ENCODE results near the gene MRPL36. TPM values are rescaled to one million over a fixed set of nuclear protein-coding genes. Genes with fewer than 3 reads are reported as not detected.

Gene MRPL36
- total RNA-seq, 1 donor from 2014 or later, result 28.7 TPM

GRCh38 chr5:1761453-1761755 lies 38.2 kb downstream of the MRPL36 start:
- Histone ChIP-seq H3K4me1 (ENCODE audit: control insufficient read depth in 3 of 3, insufficient read depth in 3 of 3, low read length in 3 of 3) (no peaks in the 10 kb centered on the region), H3K36me3 (ENCODE audit: control insufficient read depth in 3 of 3, insufficient read depth in 3 of 3, low read length in 3 of 3) (no peaks in the 10 kb centered on the region), H3K27ac (ENCODE audit: low read depth, low read length) (no peak overlapping the region), H3K9ac (ENCODE audit: low read depth in 1 of 3, low read length in 3 of 3) (no peak overlapping the region), H3K4me3 (ENCODE audit: low read length in 3 of 3) (no peak overlapping the region), H3K27me3 (ENCODE audit: control insufficient read depth in 3 of 3, insufficient read depth in 3 of 3, low read length in 3 of 3) (peaks cover 14 to 58% (median 32%) of the 10 kb centered on the region in 3 donors), H3K9me3 (ENCODE audit: control insufficient read depth in 3 of 3, low read length in 3 of 3) (peaks cover 0 to 3% (median 2%) of the 10 kb centered on the region in 3 donors)

- Histone ChIP-seq H3K9ac (ENCODE audit: low read depth in 1 of 3, low read length in 3 of 3) (no peak overlapping the region), H3K36me3 (ENCODE audit: control insufficient read depth in 3 of 3, insufficient read depth in 3 of 3, low read length in 3 of 3) (no peaks in the 10 kb centered on the region), H3K4me1 (ENCODE audit: control insufficient read depth in 3 of 3, insufficient read depth in 3 of 3, low read length in 3 of 3) (no peaks in the 10 kb centered on the region), H3K4me3 (ENCODE audit: low read length in 3 of 3) (no peak overlapping the region), H3K27me3 (ENCODE audit: control insufficient read depth in 3 of 3, insufficient read depth in 3 of 3, low read length in 3 of 3) (peaks cover 12 to 57% (median 29%) of the 10 kb centered on the region in 3 donors), H3K27ac (ENCODE audit: low read depth, low read length) (no peak overlapping the region), H3K9me3 (ENCODE audit: control insufficient read depth in 3 of 3, low read length in 3 of 3) (peaks cover 0 to 3% (median 2%) of the 10 kb centered on the region in 3 donors)
Measured at GRCh38 chr5:1760656-1761452, 38.8 kb downstream of the MRPL36 start.

- Histone ChIP-seq H3K27me3 (ENCODE audit: control insufficient read depth in 3 of 3, insufficient read depth in 3 of 3, low read length in 3 of 3) (peaks cover 12 to 58% (median 23%) of the 10 kb centered on the region in 3 donors), H3K27ac (ENCODE audit: low read depth, low read length) (no peak overlapping the region), H3K36me3 (ENCODE audit: control insufficient read depth in 3 of 3, insufficient read depth in 3 of 3, low read length in 3 of 3) (no peaks in the 10 kb centered on the region), H3K4me3 (ENCODE audit: low read length in 3 of 3) (no peak overlapping the region), H3K9me3 (ENCODE audit: control insufficient read depth in 3 of 3, low read length in 3 of 3) (peaks cover 0 to 3% (median 2%) of the 10 kb centered on the region in 3 donors), H3K9ac (ENCODE audit: low read depth in 1 of 3, low read length in 3 of 3) (no peak overlapping the region), H3K4me1 (ENCODE audit: control insufficient read depth in 3 of 3, insufficient read depth in 3 of 3, low read length in 3 of 3) (no peaks in the 10 kb centered on the region)
Measured at GRCh38 chr5:1760231-1760630, 39.4 kb downstream of the MRPL36 start.

- Histone ChIP-seq H3K27ac (ENCODE audit: low read depth, low read length) (no peak overlapping the region), H3K27me3 (ENCODE audit: control insufficient read depth in 3 of 3, insufficient read depth in 3 of 3, low read length in 3 of 3) (peaks cover 12 to 50% (median 16%) of the 10 kb centered on the region in 3 donors), H3K4me1 (ENCODE audit: control insufficient read depth in 3 of 3, insufficient read depth in 3 of 3, low read length in 3 of 3) (no peaks in the 10 kb centered on the region), H3K9ac (ENCODE audit: low read depth in 1 of 3, low read length in 3 of 3) (no peak overlapping the region), H3K36me3 (ENCODE audit: control insufficient read depth in 3 of 3, insufficient read depth in 3 of 3, low read length in 3 of 3) (no peaks in the 10 kb centered on the region), H3K9me3 (ENCODE audit: control insufficient read depth in 3 of 3, low read length in 3 of 3) (peaks cover 0 to 3% (median 2%) of the 10 kb centered on the region in 3 donors), H3K4me3 (ENCODE audit: low read length in 3 of 3) (no peak overlapping the region)
Measured at GRCh38 chr5:1759378-1759970, 40.2 kb downstream of the MRPL36 start.

- peaks cover 12 to 43% (median 13%) of the 10 kb centered on the region in 3 donors for H3K27me3 ChIP-seq (ENCODE audit: control insufficient read depth in 3 of 3, insufficient read depth in 3 of 3, low read length in 3 of 3)
- H3K36me3 ChIP-seq (ENCODE audit: control insufficient read depth in 3 of 3, insufficient read depth in 3 of 3, low read length in 3 of 3), result no peaks in the 10 kb centered on the region
- peaks cover 0 to 3% (median 2%) of the 10 kb centered on the region in 3 donors for H3K9me3 ChIP-seq (ENCODE audit: control insufficient read depth in 3 of 3, low read length in 3 of 3)
- H3K4me3 ChIP-seq (ENCODE audit: low read length in 3 of 3), result no peak overlapping the region
- no peaks in the 10 kb centered on the region for H3K4me1 ChIP-seq (ENCODE audit: control insufficient read depth in 3 of 3, insufficient read depth in 3 of 3, low read length in 3 of 3)
- H3K27ac ChIP-seq (ENCODE audit: low read depth, low read length), result no peak overlapping the region
- H3K9ac ChIP-seq (ENCODE audit: low read depth in 1 of 3, low read length in 3 of 3), result no peak overlapping the region
Measured at GRCh38 chr5:1758574-1758973, 41.1 kb downstream of the MRPL36 start.

GRCh38 chr5:1757511-1757910 lies 42.1 kb downstream of the MRPL36 start:
- H3K9ac ChIP-seq (ENCODE audit: low read depth in 1 of 3, low read length in 3 of 3), result no peak overlapping the region
- H3K4me1 ChIP-seq (ENCODE audit: control insufficient read depth in 3 of 3, insufficient read depth in 3 of 3, low read length in 3 of 3), result no peaks in the 10 kb centered on the region
- no peak overlapping the region for H3K27ac ChIP-seq (ENCODE audit: low read depth, low read length)
- no peak overlapping the region for H3K4me3 ChIP-seq (ENCODE audit: low read length in 3 of 3)
- H3K27me3 ChIP-seq (ENCODE audit: control insufficient read depth in 3 of 3, insufficient read depth in 3 of 3, low read length in 3 of 3), result peaks cover 3 to 38% (median 8%) of the 10 kb centered on the region in 3 donors
- H3K36me3 ChIP-seq (ENCODE audit: control insufficient read depth in 3 of 3, insufficient read depth in 3 of 3, low read length in 3 of 3), result no peaks in the 10 kb centered on the region
- peaks cover 0 to 3% (median 2%) of the 10 kb centered on the region in 3 donors for H3K9me3 ChIP-seq (ENCODE audit: control insufficient read depth in 3 of 3, low read length in 3 of 3)

- peaks cover 0 to 39% (median 8%) of the 10 kb centered on the region in 3 donors for H3K27me3 ChIP-seq (ENCODE audit: control insufficient read depth in 3 of 3, insufficient read depth in 3 of 3, low read length in 3 of 3)
- H3K27ac ChIP-seq (ENCODE audit: low read depth, low read length), result no peak overlapping the region
- no peaks in the 10 kb centered on the region for H3K4me1 ChIP-seq (ENCODE audit: control insufficient read depth in 3 of 3, insufficient read depth in 3 of 3, low read length in 3 of 3)
- peaks cover 0 to 3% (median 2%) of the 10 kb centered on the region in 3 donors for H3K9me3 ChIP-seq (ENCODE audit: control insufficient read depth in 3 of 3, low read length in 3 of 3)
- H3K36me3 ChIP-seq (ENCODE audit: control insufficient read depth in 3 of 3, insufficient read depth in 3 of 3, low read length in 3 of 3), result no peaks in the 10 kb centered on the region
- H3K9ac ChIP-seq (ENCODE audit: low read depth in 1 of 3, low read length in 3 of 3), result no peak overlapping the region
- no peak overlapping the region for H3K4me3 ChIP-seq (ENCODE audit: low read length in 3 of 3)
Measured at GRCh38 chr5:1756481-1756880, 43.2 kb downstream of the MRPL36 start.

- Histone ChIP-seq H3K27ac (ENCODE audit: low read depth, low read length) (no peak overlapping the region), H3K9ac (ENCODE audit: low read depth in 1 of 3, low read length in 3 of 3) (no peak overlapping the region), H3K36me3 (ENCODE audit: control insufficient read depth in 3 of 3, insufficient read depth in 3 of 3, low read length in 3 of 3) (no peaks in the 10 kb centered on the region), H3K4me1 (ENCODE audit: control insufficient read depth in 3 of 3, insufficient read depth in 3 of 3, low read length in 3 of 3) (no peaks in the 10 kb centered on the region), H3K27me3 (ENCODE audit: control insufficient read depth in 3 of 3, insufficient read depth in 3 of 3, low read length in 3 of 3) (peaks cover 0 to 40% (median 14%) of the 10 kb centered on the region in 3 donors), H3K4me3 (ENCODE audit: low read length in 3 of 3) (no peak overlapping the region), H3K9me3 (ENCODE audit: control insufficient read depth in 3 of 3, low read length in 3 of 3) (peaks cover 0 to 3% (median 2%) of the 10 kb centered on the region in 3 donors)
Measured at GRCh38 chr5:1755321-1755949, 44.2 kb downstream of the MRPL36 start.

GRCh38 chr5:1754531-1755220 lies 45.0 kb downstream of the MRPL36 start:
- Histone ChIP-seq H3K27me3 (ENCODE audit: control insufficient read depth in 3 of 3, insufficient read depth in 3 of 3, low read length in 3 of 3) (peaks cover 0 to 42% (median 14%) of the 10 kb centered on the region in 3 donors), H3K9me3 (ENCODE audit: control insufficient read depth in 3 of 3, low read length in 3 of 3) (peaks cover 0 to 3% (median 1%) of the 10 kb centered on the region in 3 donors), H3K27ac (ENCODE audit: low read depth, low read length) (no peak overlapping the region), H3K9ac (ENCODE audit: low read depth in 1 of 3, low read length in 3 of 3) (no peak overlapping the region), H3K36me3 (ENCODE audit: control insufficient read depth in 3 of 3, insufficient read depth in 3 of 3, low read length in 3 of 3) (no peaks in the 10 kb centered on the region), H3K4me1 (ENCODE audit: control insufficient read depth in 3 of 3, insufficient read depth in 3 of 3, low read length in 3 of 3) (no peaks in the 10 kb centered on the region), H3K4me3 (ENCODE audit: low read length in 3 of 3) (no peak overlapping the region)
